Epidermal melanocyte (primary cell): ENCODE measurements around the gene HSPB7.
"Not testable (repeated sequence)": the region's sequence is repeated elsewhere in the genome, so short reads cannot be mapped to it uniquely, and the experiment has no call there.

Experiments used
- DNase-seq: peaks from one replicate; pipeline ENCODE4 v3.0.0; 2011; ENCODE audit warnings: low spot score; ENCODE audit not compliant: insufficient read length

Gene HSPB7

GRCh38 chr1:15983275-15983674 is 34.6 kb downstream of the HSPB7 start:
- DNase-seq = no peak

GRCh38 chr1:15981679-15982078 is 36.2 kb downstream of the HSPB7 start:
- DNase-seq = no peak

- not testable (repeated sequence) for DNase-seq
These were observed 39.9 kb downstream of the HSPB7 start for GRCh38 chr1:15977947-15978346.

GRCh38 chr1:15975805-15976680 is 41.8 kb downstream of the HSPB7 start, which contains the start of gene ZBTB17:
TSS of gene ZBTB17 (minus strand) at chr1:15976101. CDS start at chr1:15948495, 27,606 bp downstream.
- DNase-seq = peak; percentile 98

GRCh38 chr1:15975358-15975804 is 42.5 kb downstream of the HSPB7 start:
- DNase-seq = no peak

GRCh38 chr1:15974855-15975254 is 43.0 kb downstream of the HSPB7 start:
- DNase-seq = no peak

GRCh38 chr1:15973772-15974171 is 44.1 kb downstream of the HSPB7 start:
- DNase-seq = no peak

- DNase-seq = no peak
These were observed 45.4 kb downstream of the HSPB7 start for GRCh38 chr1:15972409-15972808.

- no peak for DNase-seq
These were observed 46.9 kb downstream of the HSPB7 start for GRCh38 chr1:15970911-15971310.

- DNase-seq = no peak
These were observed 48.4 kb downstream of the HSPB7 start for GRCh38 chr1:15969321-15969880.

- DNase-seq = no peak
These were observed 49.7 kb downstream of the HSPB7 start for GRCh38 chr1:15968172-15968571.

GRCh38 chr1:15966956-15967344 is 50.9 kb downstream of the HSPB7 start:
- DNase-seq = no peak

GRCh38 chr1:15966081-15966955 is 51.5 kb downstream of the HSPB7 start:
- no peak for DNase-seq

GRCh38 chr1:15965228-15965767 is 52.5 kb downstream of the HSPB7 start:
- peak; percentile 69 for DNase-seq
